SK-N-SH treated with all-trans-retinoic acid at 6 μM for 48 hours (cell line): Measurements from ENCODE around the gene CBFA2T2.

Source experiments
- CSDC2 ChIP-seq: fragments of 250-450 bp; sonication (Bioruptor Pico); IDR thresholded peaks from 2 replicates; pipeline ENCODE4 v1.5.0; 2020; ENCODE audit warnings: mild to moderate bottlenecking, moderate library complexity
- GLIS3 ChIP-seq: fragments of 250-450 bp; sonication (Bioruptor Pico); IDR thresholded peaks from 2 replicates; pipeline ENCODE4 v1.5.0; 2020; ENCODE audit warnings: mild to moderate bottlenecking, moderate library complexity
- OSR1 ChIP-seq: fragments of 250-450 bp; sonication (Bioruptor Pico); IDR thresholded peaks from 2 replicates; pipeline ENCODE4 v1.8.0; 2022; ENCODE audit warnings: moderate library complexity, mild to moderate bottlenecking, inconsistent platforms
- SNAI2 ChIP-seq: fragments of 250-450 bp; sonication (Bioruptor Pico); IDR thresholded peaks from 2 replicates; pipeline ENCODE4 v1.5.0; 2020; ENCODE audit warnings: mild to moderate bottlenecking, moderate library complexity
- ZFP3 ChIP-seq: fragments of 250-450 bp; sonication (Bioruptor Pico); IDR thresholded peaks from 2 replicates; pipeline ENCODE4 v1.5.0; 2020; ENCODE audit warnings: mild to moderate bottlenecking, moderate library complexity
- ZNF565 ChIP-seq: fragments of 450-650 bp; formaldehyde crosslinking; conservative IDR thresholded peaks from 2 replicates; pipeline ENCODE4 v1.5.0; 2020; ENCODE audit warnings: low read depth, mild to moderate bottlenecking, moderate library complexity

- TF ChIP-seq ZFP3 (CRISPR knock-in tag), result peak; percentile 86
- TF ChIP-seq SNAI2 (CRISPR knock-in tag), result no peak
- TF ChIP-seq OSR1 (CRISPR knock-in tag), result no peak
- no peak for TF ChIP-seq GLIS3 (CRISPR knock-in tag)
- TF ChIP-seq CSDC2 (CRISPR knock-in tag), result no peak
- no peak for TF ChIP-seq ZNF565
Observed at GRCh38 chr20:33443006-33443511, 46.8 kb upstream of the CBFA2T2 start.
